ENCODE measurements around the gene SLC46A2.

SLC46A2 gene

GRCh38 chr9:112890106-112891081, at the start of gene SLC46A2:
SLC46A2 (minus strand) TSS chr9:112890876; CDS start chr9:112890681, 195 bp downstream.
- DNase-seq (ENCODE audit: low spot score), result peak; percentile 9

- DNase-seq (ENCODE audit: low spot score), result peak; percentile 70
Observed at GRCh38 chr9:112939418-112939817, 48.7 kb upstream of the SLC46A2 start.

- DNase-seq (ENCODE audit: low spot score), result no peak
Observed at GRCh38 chr9:112933696-112934095, 43.0 kb upstream of the SLC46A2 start.

- DNase-seq (ENCODE audit: low spot score), result peak; percentile 35
Observed at GRCh38 chr9:112925058-112925641, 34.5 kb upstream of the SLC46A2 start.

GRCh38 chr9:112921549-112921948, 30.9 kb upstream of the SLC46A2 start:
- peak; percentile 58 for DNase-seq (ENCODE audit: low spot score)

DNA sequence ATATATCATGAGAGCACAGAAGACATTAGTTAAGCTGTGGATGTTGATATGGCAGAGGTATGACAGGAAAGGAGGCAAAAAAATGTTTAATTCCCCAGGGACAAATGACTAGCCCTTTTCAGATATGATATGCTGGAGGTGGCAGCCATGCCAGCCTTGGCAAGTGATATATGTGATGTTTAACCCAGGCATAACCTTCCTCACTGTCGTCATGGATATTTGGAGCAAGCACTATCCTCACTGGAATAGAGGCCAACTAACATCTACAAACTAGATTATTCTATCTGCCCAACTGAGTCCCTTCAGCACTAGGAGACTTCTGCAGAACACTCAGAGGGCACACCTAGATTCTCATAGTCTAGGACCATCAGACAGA, 27.3 kb upstream of the SLC46A2 start:
- no peak for DNase-seq (ENCODE audit: low spot score)

GRCh38 chr9:112917047-112917986, 26.6 kb upstream of the SLC46A2 start:
- DNase-seq (ENCODE audit: low spot score), result peak; percentile 45

DNA sequence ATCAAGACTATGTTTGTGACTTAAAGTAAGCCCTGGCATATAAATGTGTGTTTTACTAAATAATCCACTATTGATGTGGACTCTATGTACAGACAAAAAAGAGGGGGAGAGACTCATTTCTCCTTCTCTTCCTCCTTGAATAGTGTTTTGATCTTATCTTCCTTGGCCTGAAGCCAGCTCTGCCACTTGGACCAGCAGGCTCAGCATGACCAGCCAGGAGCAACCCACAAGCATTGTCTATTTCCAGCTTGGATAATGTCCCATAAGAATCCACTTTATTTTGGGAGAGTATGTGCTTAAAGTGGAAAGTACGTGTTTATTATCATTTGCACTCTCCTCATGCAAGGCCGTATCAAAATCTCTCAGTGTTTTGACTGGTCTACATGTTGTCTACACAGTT, 23.8 kb upstream of the SLC46A2 start:
- DNase-seq (ENCODE audit: low spot score), result no peak

DNA sequence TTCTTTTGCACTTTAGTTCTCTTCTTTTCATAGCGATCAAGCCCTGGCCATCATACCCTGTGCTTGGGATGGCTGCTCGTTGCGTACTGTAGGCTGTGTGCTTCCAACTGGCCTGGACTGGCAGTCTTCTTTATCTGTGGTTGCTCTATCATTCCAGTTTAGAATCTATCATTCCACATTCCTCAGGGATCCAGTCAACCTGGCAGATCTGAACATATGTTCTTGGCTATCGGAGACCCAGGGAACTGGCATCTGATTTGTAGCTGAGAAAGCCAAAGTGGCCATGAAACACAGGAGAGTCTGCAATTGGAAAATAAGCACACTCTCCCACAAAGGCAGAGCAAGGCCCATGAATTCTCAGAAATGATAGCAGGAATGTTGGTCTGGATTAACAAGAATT, 22.6 kb upstream of the SLC46A2 start:
- no peak for DNase-seq (ENCODE audit: low spot score)

DNA sequence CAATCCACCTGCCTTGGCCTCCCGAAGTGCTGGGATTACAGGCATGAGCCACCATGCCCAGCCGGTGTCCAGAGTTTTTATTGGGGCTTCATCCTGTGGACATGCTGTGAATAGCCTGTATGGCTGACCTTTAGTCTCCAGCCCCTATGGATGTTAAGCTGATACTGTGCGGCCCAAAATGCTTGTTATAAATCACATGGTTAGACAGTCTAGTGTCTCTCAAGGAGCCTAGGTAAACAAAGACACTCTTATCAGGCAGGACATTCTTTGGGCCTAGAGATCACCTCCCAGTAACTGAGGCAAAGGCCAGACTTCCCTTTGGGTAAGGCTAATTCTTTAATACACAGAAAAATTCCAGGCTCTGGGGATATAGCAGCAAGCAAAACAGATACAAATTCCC, 22.0 kb upstream of the SLC46A2 start:
- no peak for DNase-seq (ENCODE audit: low spot score)

DNA sequence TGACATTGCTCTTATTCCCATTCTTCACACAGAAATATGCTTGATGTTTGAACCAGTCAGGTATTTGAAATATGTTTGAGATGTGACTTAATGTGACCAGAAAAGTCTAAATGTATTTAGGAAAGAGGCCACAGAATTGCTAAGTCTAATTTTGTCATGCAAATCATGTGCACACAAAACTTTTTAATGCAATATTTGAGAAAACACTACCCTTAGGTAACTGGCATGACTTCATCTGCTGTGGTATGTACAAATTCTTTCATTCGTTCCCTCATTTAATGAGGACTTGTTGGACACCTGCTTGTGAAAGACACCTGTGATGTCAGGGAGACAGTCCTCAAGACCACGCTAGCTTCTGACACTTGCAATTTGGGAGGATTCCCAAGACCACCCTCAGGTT, 21.1 kb upstream of the SLC46A2 start:
- no peak for DNase-seq (ENCODE audit: low spot score)

GRCh38 chr9:112905084-112905483, 14.4 kb upstream of the SLC46A2 start:
- DNase-seq (ENCODE audit: low spot score), result peak; percentile 23

DNA sequence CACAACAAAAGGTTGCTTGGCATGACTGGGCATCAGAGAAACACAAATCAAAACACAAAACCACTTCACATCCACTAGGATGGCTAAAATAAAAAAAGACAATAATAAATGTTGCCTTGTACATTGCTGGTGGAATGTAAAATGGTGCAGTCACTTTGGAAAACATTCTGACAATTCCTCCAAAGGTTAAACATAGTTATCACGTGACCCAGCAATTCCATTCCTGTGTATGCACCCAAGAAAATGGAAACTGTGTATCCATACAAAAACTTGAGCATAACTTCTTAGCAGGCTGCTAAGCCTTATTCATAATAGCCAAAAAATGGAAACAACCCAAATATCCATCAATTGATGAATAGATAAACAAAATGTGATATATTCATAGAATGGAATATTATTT, 10.2 kb upstream of the SLC46A2 start:
- DNase-seq (ENCODE audit: low spot score), result no peak

GRCh38 chr9:112900488-112900887, 9.8 kb upstream of the SLC46A2 start:
- no peak for DNase-seq (ENCODE audit: low spot score)

- DNase-seq (ENCODE audit: low spot score), result no peak
Observed at GRCh38 chr9:112898872-112899311, 8.2 kb upstream of the SLC46A2 start.

DNA sequence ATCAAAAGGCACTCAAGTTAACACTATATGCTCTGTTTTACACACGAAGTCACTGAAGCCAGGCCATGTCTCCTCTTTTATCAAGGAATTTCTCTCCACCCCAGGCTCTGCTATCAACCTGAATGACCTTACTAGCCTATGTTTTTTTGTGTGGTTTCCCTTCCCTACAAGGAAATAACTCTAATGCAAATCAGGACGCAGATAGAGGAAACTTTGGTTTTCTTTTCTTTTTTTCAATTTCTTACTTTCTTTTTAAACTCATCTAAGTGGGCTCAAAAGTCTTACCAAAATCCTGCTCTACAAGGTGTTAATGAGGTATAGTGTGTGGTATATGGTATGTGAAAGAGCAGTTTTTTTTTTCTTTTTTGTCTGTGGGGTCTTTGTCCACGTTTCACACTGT, 5.5 kb upstream of the SLC46A2 start:
- no peak for DNase-seq (ENCODE audit: low spot score)

DNA sequence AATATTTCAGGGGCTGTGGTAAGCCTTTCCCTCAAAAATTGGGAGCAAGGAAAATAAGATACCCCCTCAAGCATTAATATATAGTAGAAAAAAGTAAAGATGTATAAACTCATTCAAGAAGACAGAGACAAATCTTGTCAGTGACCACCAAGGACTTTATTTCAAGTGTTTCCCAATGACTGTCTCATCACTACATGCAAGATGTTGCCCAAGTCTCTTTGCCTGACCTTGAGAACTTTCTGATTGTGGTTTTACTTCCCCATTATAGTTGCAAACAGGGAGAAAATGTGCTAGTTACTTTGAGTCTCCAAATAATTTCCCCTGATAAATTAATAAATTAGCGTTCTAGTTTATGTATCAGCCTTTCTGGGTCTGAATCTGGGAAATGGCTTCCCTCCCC, 4.0 kb upstream of the SLC46A2 start:
- no peak for DNase-seq (ENCODE audit: low spot score)

DNA sequence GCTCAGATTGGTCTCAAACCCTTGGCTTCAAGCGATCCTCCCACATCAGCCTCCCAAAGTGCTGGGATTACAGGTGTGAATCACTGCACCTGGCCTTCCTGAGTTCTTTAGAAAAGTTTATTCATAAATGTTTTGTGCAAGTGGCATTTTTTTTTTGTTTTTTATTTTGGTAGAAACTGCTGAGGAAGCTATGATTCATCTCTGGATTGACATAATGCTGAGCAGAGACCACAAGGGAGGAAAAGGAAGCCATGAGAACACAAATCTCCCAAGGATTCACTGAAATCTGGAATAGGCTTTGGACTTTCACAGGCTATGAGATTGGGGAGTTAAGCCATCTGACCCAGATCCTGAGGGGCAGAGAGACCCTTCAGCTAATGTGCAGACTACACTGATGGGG, 3.4 kb upstream of the SLC46A2 start:
- peak; percentile 41 for DNase-seq (ENCODE audit: low spot score)

GRCh38 chr9:112892981-112893380, 2.3 kb upstream of the SLC46A2 start:
- DNase-seq (ENCODE audit: low spot score), result no peak

DNA sequence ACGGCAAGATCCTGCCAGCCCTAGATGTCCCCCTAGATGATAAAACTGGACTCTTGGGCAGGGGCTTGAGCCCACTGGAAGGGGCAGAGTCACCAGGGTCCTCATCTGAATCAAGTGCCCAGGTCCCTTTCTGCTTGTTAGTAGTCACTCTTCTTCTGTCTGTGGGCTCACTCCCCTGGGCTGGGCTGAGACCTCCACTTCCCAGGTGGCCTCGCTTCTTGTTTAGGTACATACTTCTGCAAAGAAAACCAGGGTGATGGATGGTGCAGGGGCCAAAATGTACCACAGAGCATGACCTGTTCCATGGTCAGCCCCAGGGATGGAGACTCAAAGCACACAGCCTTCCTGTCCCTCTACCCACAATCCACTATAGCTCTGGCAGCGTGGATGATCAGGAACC, 845 bp upstream of the SLC46A2 start:
- DNase-seq (ENCODE audit: low spot score), result no peak

DNA sequence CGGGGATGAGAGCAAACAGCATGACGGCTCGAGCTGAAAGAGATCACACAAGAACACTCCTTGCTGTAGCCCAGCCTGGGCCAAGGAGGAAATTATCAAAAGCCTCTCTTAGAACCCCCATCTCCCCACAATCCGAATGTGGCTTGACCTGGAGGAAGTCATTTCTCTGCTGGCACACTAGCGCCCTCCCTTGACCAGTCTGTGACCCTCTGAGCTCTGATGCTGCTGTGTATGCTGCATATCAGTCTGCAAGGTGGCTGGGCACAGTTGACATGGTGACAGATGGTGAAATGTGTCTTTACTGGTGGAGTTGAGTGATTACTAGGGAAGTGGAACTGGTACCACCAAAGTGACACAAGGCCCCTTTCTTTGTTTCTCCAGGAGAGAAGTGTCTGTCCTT, 3.3 kb downstream of the SLC46A2 start:
- no peak for DNase-seq (ENCODE audit: low spot score)

DNA sequence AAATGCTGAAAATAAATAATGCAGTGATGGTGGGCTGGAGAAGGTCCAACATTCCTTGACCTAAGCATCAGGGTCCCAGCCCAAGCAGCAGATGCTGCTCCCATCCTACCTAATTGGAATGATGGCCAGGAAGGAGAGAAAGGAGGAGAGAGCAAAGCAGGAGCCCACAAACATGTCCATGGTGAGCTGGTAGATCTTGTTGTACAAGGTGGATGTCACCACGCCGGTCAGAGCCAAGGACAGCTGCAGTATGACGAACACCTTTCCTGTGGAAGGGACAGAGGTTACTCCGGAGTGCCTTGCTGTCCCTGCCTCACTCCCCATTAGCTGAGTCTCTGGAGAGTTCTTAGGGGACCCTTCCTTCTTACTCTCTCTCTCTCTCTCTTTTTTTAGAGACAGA, 4.3 kb downstream of the SLC46A2 start:
- DNase-seq (ENCODE audit: low spot score), result no peak

All from kidney tubule cell (primary cell).